Kidney (tissue), 14 donors: ENCODE results near the gene CEP44. TPM values are rescaled to one million over a fixed set of nuclear protein-coding genes. Genes with fewer than 3 reads are reported as not detected.

Experiments used
- DNase-seq, 5 donors: peaks; one replicate each; pipeline ENCODE4 v3.0.0-alpha.2; 2013 to 2020
- FAIRE-seq: peaks from 2 replicates; lab custom pipeline; 2012; peaks lifted over from hg19 to GRCh38; lab: Jason Lieb, UNC
- H3K27ac ChIP-seq, 2 donors: one replicate each; pipeline ENCODE4 v1.7.0; 2013; ENCODE audit warnings: low read depth in 2 of 2, low read length in 2 of 2, inconsistent platforms in 1 of 2
- H3K27me3 ChIP-seq: one replicate; pipeline ENCODE4 v1.7.1; 2013; ENCODE audit warnings: low read length, inconsistent platforms; ENCODE audit not compliant: control insufficient read depth, insufficient read depth
- H3K36me3 ChIP-seq, 3 donors: one replicate each; pipeline versions ENCODE4 v1.7.0 to v1.7.1; 2013; ENCODE audit warnings: low read length in 3 of 3, control low read depth in 1 of 3, inconsistent platforms in 1 of 3; ENCODE audit not compliant: insufficient read depth in 3 of 3, control insufficient read depth in 2 of 3
- H3K4me1 ChIP-seq, 3 donors: one replicate each; pipeline versions ENCODE4 v1.7.0 to v1.7.1; 2013; ENCODE audit warnings: low read length in 3 of 3, inconsistent platforms in 1 of 3, low read depth in 1 of 3; ENCODE audit not compliant: control insufficient read depth in 2 of 3, insufficient read depth in 2 of 3
- H3K4me3 ChIP-seq, 3 donors: one replicate each; pipeline versions ENCODE4 v1.7.0 to v1.8.1; 2013; ENCODE audit warnings: low read length in 3 of 3, control low read depth in 1 of 3, inconsistent platforms in 1 of 3
- H3K9ac ChIP-seq, 3 donors: one replicate each; pipeline versions ENCODE4 v1.7.0 to v1.7.1; 2013; ENCODE audit warnings: low read length in 3 of 3, control low read depth in 1 of 3, inconsistent platforms in 1 of 3
- H3K9me3 ChIP-seq, 3 donors: one replicate each; pipeline versions ENCODE4 v1.7.0 to v1.7.1; 2013; ENCODE audit warnings: low read length in 3 of 3, control low read depth in 1 of 3, inconsistent platforms in 1 of 3; ENCODE audit not compliant: control insufficient read depth in 2 of 3, insufficient read depth in 1 of 3
- intact Hi-C: fragments of 100-400 bp; cut with DNase I; formaldehyde crosslinking; loops from one replicate; pipeline ENCODE4 v1.11.1; 2022
- polyA plus RNA-seq: library from polyadenylated mRNA; stranded (reverse); fragments of 350-450 nt; fragmentation: Illumina TruSeq; extraction: RNeasy Lipid Tissue Mini Kit (QIAGEN cat#74804); gene quantifications from one replicate; pipeline ENCODE4 v1.2.3, GENCODE V29; 2014; ENCODE audit warnings: low read depth, low replicate concordance; ENCODE audit not compliant: insufficient read depth
- total RNA-seq: library from RNA; stranded (reverse); fragmentation: NEBNext Ultra II Directional; extraction: Animal tissue kit (Norgen Biotek cat#: 25700); gene quantifications from one replicate; pipeline ENCODE4 v1.2.1, GENCODE V29; 2021
- TF ChIP-seq, protein P1 (sequence below): IDR thresholded peaks from 3 replicates; pipeline ENCODE4 v1.5.1; 2012; ENCODE audit warnings: mild to moderate bottlenecking, moderate library complexity, borderline replicate concordance; ENCODE audit not compliant: insufficient read depth; ENCODE audit errors: extremely low read depth
- donor health status: control.
- donor health status: control.
- donor health status: control.
- donor health status: control.
- donor health status: control.
- donor health status: DM: yes; HTN: yes; CAD: no.
- donor health status: Normal renal cell carcinoma (clear cell type).

Gene CEP44
- total and polyA plus RNA-seq, 2 donors from 2014 or later, result 5.0 to 14.7 TPM

DNA sequence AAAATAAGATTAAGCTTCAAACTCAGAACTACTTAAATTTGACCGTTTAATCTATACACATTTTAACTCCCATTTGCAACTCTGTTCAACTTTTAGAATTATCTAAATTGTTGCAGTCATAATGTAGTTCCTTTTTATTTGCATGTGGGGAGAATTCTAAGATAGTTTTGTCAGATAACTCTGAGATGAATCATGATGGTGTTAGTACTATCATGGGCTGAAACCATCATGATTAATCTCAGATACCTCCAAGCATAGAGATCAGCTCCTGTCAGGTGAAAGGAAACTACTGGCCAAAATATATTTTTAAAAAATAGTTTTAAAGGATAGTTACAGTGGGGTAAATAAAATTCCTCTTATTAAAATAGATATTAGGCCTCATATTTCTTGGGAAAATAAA lies 39.3 kb upstream of the CEP44 start:
- Histone ChIP-seq H3K27ac (no peak overlapping the region), H3K4me1 (no peaks in the 10 kb centered on the region), H3K9me3 (no peaks in the 10 kb centered on the region), H3K9ac (no peak overlapping the region), H3K27me3 (no peaks in the 10 kb centered on the region), H3K4me3 (no peak overlapping the region), H3K36me3 (no peaks in the 10 kb centered on the region)
- FAIRE-seq (no peak), DNase-seq (no peak)
- TF ChIP-seq, protein P1, sequence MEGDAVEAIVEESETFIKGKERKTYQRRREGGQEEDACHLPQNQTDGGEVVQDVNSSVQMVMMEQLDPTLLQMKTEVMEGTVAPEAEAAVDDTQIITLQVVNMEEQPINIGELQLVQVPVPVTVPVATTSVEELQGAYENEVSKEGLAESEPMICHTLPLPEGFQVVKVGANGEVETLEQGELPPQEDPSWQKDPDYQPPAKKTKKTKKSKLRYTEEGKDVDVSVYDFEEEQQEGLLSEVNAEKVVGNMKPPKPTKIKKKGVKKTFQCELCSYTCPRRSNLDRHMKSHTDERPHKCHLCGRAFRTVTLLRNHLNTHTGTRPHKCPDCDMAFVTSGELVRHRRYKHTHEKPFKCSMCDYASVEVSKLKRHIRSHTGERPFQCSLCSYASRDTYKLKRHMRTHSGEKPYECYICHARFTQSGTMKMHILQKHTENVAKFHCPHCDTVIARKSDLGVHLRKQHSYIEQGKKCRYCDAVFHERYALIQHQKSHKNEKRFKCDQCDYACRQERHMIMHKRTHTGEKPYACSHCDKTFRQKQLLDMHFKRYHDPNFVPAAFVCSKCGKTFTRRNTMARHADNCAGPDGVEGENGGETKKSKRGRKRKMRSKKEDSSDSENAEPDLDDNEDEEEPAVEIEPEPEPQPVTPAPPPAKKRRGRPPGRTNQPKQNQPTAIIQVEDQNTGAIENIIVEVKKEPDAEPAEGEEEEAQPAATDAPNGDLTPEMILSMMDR, result no peak
- intact Hi-C loops, result no loop called here

DNA sequence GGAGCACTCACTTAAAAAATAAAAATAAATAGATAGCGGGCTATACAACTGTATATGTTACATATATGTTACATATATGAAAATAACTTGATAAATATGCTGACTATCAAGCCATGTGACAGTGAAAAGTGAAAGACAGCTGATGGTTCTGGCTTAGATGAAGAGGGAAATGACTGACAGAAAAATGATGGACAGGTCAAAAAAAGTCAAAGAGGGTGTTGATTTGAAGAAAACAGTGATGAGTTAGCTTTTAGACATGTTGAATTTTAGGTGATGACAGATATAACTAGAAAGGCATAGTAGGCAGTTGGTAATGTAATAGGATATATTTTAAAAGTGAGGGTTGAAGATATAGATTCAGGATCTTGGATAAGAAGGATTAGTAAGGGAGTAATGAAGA lies 38.0 kb upstream of the CEP44 start:
- Histone ChIP-seq H3K9ac (no peak overlapping the region), H3K27ac (no peak overlapping the region), H3K4me3 (no peak overlapping the region), H3K36me3 (no peaks in the 10 kb centered on the region), H3K27me3 (no peaks in the 10 kb centered on the region), H3K9me3 (no peaks in the 10 kb centered on the region), H3K4me1 (no peaks in the 10 kb centered on the region)
- FAIRE-seq (no peak), DNase-seq (no peak)
- TF ChIP-seq, protein P1, result no peak
- intact Hi-C loops, result no loop called here

DNA sequence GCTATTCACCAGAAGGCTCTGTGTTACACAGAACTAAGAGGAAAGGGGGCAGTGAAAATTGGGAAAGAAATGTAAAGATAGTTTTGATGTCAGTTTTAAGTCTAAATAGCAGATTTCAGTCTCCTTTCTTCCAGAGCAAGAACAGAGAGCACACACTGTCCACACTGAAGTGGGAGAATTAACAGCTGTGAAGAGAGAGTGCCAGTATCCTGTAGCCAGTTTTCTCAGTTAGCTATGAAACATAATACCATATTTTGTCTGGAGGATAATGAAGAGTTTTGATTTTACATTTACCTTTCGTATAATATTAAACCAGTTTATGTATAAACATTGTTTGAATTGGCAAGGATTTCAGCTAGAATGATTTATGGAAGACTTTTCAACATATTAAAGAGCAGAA lies 35.3 kb upstream of the CEP44 start:
- TF ChIP-seq, protein P1, result no peak
- H3K4me3 ChIP-seq, result no peak overlapping the region
- no peak overlapping the region for H3K9ac ChIP-seq
- DNase-seq, result no peak
- H3K36me3 ChIP-seq, result no peaks in the 10 kb centered on the region
- no peaks in the 10 kb centered on the region for H3K4me1 ChIP-seq
- intact Hi-C loops, result no loop called here
- no peak for FAIRE-seq
- no peak overlapping the region for H3K27ac ChIP-seq
- H3K27me3 ChIP-seq, result no peaks in the 10 kb centered on the region
- no peaks in the 10 kb centered on the region for H3K9me3 ChIP-seq

DNA sequence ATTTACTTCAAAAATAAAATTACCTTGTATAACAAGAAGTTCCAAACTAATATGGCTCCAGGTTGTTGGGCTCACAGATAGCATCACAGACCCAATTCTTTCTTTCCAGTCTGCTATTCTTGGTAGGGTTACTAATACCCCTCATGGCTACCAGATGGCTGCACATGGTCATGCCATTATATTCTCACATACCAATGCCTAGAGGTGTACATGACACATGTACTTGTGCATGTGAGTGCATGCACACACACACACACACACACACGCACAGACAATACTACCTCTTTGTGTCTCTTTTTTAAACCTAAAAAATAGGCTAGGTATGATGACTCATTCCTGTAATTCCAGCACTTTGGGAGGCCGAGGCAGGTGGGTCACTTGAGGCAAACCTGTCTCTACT lies 31.3 kb upstream of the CEP44 start:
- H3K4me1 ChIP-seq, result no peaks in the 10 kb centered on the region

More for the DNA sequence above, 31.3 kb upstream of the CEP44 start:
- no peak overlapping the region for H3K9ac ChIP-seq
- peaks cover 0 to 5% (median 0%) of the 10 kb centered on the region in 3 donors for H3K36me3 ChIP-seq
- H3K9me3 ChIP-seq, result no peaks in the 10 kb centered on the region
- no peaks in the 10 kb centered on the region for H3K27me3 ChIP-seq
- intact Hi-C loops, result no loop called here
- FAIRE-seq, result no peak
- no peak for DNase-seq
- TF ChIP-seq, protein P1, result no peak
- no peak overlapping the region for H3K27ac ChIP-seq
- no peak overlapping the region for H3K4me3 ChIP-seq
